Stimulated activated naive CD4-positive, alpha-beta T cell (primary cell): ENCODE data around the gene KMT2B.
A peak's percentile ranks its signal among the peaks of the same experiment; 100 is the strongest.
"Not testable (repeated sequence)": the region's sequence is repeated elsewhere in the genome, so short reads cannot be mapped to it uniquely, and the experiment has no call there.

Experiments
- DNase-seq, 6 experiments: peaks; one replicate each; lab custom pipeline; 2025; lab: John Stamatoyannopoulos, UW

Gene KMT2B, protein sequence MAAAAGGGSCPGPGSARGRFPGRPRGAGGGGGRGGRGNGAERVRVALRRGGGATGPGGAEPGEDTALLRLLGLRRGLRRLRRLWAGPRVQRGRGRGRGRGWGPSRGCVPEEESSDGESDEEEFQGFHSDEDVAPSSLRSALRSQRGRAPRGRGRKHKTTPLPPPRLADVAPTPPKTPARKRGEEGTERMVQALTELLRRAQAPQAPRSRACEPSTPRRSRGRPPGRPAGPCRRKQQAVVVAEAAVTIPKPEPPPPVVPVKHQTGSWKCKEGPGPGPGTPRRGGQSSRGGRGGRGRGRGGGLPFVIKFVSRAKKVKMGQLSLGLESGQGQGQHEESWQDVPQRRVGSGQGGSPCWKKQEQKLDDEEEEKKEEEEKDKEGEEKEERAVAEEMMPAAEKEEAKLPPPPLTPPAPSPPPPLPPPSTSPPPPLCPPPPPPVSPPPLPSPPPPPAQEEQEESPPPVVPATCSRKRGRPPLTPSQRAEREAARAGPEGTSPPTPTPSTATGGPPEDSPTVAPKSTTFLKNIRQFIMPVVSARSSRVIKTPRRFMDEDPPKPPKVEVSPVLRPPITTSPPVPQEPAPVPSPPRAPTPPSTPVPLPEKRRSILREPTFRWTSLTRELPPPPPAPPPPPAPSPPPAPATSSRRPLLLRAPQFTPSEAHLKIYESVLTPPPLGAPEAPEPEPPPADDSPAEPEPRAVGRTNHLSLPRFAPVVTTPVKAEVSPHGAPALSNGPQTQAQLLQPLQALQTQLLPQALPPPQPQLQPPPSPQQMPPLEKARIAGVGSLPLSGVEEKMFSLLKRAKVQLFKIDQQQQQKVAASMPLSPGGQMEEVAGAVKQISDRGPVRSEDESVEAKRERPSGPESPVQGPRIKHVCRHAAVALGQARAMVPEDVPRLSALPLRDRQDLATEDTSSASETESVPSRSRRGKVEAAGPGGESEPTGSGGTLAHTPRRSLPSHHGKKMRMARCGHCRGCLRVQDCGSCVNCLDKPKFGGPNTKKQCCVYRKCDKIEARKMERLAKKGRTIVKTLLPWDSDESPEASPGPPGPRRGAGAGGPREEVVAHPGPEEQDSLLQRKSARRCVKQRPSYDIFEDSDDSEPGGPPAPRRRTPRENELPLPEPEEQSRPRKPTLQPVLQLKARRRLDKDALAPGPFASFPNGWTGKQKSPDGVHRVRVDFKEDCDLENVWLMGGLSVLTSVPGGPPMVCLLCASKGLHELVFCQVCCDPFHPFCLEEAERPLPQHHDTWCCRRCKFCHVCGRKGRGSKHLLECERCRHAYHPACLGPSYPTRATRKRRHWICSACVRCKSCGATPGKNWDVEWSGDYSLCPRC (N-terminal part only)

DNA sequence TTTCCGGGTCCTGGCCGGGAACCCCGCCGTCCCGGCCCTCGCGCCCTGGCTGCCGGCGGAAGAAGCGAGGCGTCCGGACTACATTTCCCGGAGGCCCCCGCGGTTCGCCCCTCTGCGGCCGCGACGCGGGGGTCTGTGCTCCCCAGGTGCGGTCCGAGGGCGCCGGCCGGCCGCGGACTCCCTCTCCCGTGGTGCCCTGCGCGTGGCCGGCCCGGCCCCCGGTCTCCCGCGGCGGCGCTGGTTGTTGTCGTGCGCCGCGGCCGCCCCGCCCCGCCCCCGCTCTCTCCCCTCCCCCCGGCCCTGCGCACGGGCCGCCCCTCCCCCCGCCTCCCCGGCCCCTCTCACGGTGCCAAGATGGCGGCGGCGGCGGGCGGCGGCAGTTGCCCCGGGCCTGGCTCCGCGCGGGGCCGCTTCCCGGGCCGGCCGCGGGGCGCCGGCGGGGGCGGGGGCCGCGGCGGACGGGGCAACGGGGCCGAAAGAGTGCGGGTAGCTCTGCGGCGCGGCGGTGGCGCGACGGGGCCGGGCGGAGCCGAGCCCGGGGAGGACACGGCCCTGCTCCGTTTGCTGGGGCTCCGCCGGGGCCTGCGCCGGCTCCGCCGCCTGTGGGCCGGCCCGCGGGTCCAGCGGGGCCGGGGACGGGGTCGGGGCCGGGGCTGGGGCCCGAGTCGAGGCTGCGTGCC is at the start of gene KMT2B:
KMT2B (plus strand) TSS at position 339 of the 680 bp plus-strand sequence; CDS start at position 355, 16 bp downstream.
- DNase-seq: no peak

DNA sequence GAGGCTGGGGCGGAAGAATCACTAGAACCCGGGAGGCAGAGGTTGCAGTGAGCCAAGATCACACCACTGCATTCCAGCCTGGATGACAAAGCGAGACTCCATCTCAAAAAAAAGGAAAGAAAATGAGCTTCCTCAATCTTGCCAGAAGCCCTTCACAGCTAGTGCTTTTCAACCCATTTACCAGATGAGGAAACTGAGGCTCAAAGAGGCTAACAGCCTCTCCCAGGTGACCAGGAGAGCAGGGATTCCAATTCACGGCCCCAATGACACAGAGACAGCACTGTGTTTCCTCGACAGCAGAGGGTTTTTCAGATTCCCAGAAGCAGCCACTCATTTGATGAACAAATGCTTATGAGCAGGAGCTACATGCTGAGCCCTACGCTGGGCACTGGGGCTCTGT is 48.2 kb upstream of the KMT2B start:
- DNase-seq: no peak

DNA sequence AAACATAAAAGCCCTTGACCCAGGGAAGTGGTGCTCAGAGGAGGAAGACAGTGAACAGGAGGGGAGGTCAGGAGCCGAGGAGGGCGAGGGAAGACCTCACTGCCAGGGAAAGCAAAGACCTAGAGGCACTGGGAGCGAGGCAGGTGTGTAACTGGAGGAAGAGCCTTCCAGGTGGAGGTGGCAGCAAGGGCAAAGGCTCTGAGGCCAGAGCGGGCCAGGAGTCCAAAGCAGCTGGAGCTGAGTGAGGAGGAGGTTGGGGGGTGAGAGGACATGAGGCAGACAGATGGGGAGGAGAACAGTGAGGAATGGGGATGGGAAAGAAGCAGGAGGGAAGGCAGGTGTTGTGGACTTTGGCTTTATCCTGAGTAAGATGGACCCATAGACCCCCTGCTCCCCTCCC is 47.8 kb upstream of the KMT2B start:
- no peak for DNase-seq

DNA sequence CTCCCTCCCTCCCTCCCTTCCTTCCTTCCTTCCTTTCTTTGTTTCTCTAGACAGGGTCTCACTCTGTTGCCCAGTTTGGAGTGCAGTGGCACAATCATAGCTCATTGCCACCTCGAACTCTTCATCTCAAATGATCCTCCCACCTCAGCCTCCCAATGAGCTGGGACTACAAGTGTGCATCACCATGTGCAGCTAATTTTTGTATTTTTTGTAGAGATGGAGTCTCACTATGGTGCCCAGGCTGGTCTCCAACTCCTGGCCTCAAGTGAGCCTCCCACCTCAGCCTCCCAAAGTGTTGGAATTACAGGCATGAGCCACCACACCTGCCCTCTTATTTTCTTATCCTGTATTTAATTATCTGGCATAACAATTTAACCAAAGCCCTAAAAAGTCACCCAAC is 47.1 kb upstream of the KMT2B start:
- no peak for DNase-seq

DNA sequence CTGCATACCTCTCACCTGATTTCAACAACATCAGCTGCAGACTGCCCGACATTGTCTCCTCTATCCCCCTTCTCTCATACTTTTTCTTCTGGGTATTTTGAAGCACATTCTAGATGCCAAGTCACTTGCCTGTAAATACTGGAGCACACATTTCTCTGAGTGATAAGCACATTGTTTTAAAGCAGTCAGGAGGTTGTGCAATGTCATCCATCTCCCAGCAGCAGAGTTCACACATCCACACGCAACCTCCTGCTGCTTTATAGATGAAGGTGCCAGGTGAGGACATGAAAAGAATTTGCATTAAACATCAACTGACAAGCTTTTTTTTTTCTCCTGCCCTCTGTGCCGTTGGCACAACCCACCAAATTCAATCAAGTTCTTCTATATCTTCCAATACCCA is 46.0 kb upstream of the KMT2B start:
- no peak for DNase-seq

DNA sequence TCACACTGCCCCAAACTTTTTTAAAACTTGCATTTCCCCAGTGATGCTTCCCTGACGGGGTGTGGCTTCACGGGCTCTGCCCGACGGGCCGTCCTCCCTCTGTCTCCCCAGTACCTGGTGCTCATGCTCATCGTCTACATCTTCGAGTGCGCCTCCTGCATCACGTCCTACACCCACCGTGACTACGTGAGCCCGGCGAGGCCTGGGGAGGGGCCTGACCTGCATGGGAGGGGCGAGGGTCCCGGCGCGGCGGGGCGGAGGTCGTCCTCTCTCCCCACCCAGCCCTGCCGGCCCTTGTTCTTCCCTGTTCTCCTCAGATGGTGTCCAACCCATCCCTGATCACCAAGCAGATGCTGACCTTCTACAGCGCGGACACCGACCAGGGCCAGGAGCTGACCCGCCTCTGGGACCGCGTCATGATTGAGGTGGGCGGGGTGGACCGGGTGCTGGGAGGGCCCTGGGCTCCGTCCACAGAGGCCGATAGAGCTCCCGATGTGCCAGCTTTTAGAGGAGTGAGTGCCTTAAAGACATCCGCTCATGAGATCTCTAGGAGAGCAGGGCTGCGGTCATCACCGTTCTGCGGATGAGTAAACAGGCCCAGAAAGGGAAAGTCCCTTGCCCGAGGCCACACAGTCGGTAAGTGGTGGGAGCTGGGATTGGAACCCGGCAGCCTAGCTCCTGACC is 44.5 kb upstream of the KMT2B start:
- peak in 2 of 6 experiments; percentile 11 to 15 for DNase-seq

DNA sequence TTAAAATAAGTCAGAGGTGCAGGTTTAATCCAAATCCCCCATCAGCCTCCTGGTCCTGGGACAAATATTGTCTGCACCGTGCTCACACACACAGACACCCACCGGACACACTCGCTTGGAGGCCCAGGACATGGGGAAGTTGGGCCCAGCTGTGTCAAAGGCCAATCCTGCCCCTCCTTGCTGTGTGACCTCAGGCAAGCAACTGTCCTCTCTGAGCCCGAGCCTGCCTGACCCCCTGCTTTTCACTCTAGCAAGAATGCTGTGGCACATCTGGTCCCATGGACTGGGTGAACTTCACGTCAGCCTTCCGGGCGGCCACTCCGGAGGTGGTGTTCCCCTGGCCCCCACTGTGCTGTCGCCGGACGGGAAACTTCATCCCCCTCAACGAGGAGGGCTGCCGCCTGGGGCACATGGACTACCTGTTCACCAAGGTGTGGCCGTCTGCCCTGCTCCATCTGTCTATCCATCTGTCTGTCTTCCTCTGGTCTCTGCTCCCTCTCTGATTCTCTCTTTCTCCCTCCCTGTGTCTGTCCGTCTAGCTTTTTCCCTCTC is 42.1 kb upstream of the KMT2B start:
- no peak for DNase-seq

DNA sequence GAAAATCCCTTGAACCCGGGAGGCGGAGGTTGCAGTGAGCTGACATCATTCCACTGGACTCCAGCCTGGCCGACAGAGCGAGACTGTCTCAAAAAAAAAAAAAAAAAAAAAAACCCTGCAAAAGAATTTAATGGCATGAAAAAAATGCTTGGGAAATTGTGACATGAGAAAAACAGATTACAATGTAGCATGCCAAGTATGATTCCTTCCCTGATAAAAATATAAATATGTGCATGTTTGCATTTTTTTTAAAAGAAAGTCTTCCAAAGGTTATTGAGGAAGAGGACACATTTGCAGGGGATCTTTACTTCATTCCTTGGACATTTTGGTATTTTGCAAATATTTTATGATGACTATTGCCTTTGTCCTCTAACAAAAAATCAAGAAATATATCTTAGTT is 28.0 kb upstream of the KMT2B start:
- DNase-seq: no peak

DNA sequence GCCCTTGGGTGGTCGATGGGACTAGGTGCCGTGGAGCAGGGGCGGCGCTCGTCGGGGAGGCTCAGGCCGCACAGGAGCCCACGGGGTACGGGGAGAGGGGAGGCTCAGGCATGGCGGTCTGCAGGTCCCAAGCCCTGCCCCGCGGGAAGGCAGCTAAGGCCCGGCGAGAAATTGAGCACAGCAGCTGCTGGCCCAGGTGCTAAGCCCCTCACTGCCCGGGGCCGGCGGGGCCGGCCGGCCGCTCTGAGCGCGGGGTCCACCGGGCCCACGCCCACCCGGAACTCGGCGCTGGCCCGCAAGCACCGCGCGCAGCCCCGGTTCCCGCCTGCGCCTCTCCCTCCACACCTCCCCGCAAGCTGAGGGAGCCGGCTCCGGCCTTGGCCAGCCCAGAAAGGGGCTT is 26.7 kb upstream of the KMT2B start:
- not testable (repeated sequence) for DNase-seq

DNA sequence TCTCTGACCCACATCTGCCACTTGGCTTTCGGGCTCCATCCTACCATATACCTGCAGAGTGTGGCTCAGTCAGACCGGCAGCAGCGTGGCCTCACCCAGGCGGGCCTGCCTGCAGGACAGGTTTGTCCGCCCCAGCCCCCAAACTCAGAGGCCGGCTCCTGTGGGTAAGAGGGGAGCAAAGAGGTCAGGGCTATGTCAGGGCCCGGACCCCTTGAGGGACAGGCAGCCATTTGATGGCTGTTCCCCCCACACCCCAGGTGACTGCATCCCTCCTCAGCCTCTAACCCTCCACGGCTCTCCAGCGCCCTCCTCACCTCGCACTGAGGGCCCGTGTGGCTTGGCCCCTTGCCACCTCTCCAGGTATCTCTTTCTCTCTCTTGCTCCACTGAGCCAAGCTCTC is 25.8 kb upstream of the KMT2B start:
- no peak for DNase-seq

DNA sequence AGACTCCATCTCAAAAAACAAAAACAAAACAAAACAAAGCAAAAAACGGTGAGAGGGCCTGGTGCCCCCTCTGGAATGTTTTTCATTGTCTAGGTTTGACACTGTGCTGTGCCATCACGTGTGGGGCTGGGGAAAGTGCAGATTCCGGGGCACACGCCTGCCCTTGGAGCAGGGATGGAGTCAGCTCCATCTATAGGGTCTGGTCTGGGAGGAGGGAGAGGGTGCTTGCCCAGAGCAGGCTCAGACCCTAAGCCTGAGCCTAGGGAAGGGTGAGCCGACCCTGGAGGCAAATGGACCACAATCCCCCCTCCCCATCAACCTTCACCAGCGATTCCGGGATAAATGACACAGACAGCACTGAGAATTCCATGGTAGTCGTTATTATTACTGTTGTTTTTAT is 24.4 kb upstream of the KMT2B start:
- DNase-seq: no peak

DNA sequence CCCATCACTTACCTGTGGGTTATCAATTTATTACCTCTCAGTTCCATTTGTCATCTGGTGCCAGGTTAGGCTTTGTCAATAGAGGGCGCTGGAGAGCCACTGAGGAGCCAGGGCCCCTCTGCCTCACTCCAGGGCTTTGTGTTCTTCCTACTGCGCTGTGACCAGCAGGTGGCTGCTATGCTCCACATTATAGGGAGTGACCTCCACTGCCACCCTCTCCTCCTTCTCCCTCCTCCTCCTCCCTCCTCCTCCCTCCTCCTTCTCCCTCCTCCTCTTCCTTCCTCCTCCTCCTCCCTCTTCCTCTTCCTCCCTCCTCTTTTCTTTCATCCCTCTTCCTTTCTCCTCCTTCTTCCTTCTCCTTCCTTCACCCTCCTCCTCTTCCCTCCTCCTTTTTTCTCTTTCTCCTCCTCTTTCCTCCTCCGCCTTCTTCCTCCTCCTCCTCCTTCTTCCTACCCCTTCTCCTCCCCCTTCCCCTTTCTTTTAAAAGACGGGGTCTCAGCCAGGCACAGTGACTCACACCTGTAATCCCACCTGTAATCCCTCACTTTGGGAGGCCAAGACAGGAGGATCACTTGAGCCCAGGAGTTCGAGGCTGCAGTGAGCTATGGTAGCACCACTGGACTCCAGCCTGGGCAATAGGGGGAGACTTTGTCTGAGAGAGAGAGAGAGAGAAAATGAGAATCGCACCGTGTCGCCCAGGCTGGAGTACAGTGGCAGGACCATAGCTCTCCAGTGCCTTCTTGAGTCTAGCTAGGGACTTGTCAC is 23.8 kb upstream of the KMT2B start:
- DNase-seq: peak; percentile 70 to 90 (median 84)

DNA sequence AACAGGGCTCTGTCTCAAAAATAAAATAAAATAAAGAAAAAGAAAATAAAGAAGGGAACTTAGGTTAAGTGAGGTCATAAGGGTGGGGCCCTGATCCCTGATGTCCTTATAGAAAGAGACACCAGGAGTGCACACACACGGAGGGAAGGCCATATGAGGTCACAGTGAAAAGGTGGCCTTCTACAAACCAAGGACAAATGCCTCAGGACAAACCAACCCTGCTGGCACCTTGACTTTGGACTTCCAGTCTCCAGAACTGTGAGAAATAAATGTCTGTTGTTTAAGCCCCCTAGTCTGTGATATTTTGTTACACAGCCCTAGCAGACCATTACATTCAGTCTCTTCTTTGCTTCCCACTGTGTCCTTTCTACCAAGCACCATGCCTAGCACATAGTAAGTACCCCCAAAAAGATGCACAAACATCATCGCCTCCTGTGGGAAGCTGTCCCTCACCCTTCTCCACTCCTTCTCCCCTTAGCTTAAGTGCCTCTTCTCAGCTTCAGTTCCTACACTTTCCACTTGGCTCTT is 21.8 kb upstream of the KMT2B start:
- DNase-seq: no peak

DNA sequence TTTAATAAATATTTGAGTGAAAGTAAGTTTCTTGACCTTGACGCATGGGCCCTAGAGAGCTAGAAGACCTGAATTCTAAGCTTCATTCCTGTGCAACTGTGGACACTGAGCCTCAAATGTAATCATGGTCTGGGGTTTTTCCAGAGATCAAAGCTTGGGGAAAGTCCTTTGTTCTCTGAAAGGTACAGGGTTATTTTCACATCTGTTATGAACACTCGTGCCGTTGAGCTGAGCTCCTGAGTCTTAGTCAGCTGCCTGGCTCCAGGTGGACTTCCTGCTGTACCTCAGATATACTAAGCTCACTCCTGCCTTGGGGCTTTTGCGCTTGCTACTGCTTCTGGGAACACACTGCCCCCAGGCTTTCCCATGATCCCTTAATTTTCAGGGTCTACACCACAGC is 21.0 kb upstream of the KMT2B start:
- DNase-seq: no peak

DNA sequence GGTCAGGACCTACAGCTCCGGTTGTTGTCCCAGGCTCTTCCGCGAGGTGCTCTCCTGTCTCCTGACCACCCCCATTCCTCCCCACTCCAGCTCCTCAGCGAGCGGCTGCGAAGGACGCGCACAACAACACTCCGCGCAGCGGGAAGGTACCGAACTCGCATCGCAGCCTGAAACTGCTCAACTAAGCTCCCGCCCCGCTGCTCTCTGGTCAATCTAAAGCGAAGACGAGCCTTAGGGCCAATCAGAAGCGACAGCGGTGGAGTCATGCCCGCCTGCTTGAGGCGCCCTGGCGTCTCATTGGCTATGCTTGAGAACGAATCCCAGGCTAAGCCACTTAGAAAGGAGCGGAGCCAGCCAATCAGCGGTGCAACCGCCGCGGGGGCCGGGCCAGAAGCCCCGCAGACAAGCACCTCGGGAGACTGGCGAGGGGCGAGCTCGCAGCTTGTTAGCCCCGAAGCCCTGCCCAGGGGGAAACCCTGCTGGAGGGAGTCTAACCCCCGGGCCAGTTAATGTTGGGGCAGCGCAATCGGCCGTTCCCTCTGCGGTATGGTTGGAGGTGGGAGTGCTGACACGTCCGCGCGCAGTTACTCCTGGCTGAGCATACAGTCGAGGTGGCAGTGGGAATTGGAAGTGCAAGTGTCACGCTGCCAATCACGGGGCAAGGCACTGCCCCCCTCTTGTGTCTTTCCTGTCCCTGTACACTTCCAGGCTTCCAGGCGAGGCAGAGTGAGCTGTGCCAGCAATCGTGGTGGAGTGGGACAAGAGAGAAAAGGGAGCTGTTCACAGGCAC is 15.4 kb upstream of the KMT2B start:
- DNase-seq: peak; percentile 85 to 95 (median 89)

DNA sequence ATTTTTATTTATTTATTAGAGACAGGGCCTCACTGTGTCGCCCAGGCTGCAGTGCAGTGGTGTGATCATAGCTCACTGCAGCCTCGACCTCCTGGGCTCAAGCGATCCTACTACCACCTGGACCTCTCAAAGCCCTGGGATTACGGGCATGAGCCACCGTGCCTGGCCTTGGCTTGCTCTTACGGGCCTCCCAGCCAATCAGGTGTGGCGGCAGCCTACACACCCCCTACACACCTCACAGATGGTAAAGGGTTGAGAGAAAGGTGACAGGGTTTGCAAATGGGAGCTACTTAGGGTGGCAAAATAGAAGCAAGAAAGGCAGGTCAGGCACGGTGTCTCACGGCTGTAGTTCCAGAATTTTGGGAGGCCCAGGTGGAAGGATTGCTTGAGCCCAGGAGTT is 14.5 kb upstream of the KMT2B start:
- no peak for DNase-seq

DNA sequence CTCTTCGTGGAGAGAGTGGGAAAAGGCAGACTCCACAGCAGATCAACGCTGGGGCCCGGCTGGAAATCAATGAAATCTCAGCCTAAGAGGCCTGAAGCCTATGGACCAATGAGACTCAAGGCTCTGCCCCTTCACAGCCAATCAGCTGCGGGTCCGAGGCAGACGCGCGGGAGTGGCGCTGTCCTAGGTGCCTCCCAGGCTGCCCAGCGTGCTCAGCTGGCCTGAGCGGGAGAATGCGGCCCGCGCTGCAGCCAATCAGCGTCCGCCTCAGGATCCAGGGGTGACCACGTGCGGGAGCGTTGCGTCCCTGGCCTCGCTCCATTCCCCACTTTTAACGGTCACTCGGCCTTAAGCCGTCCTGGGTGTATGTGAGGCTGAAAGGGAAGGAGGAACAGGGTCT is 13.6 kb upstream of the KMT2B start, which contains the start of gene ZBTB32:
ZBTB32 (plus strand) TSS at position 341 of the 400 bp plus-strand sequence. CDS start 10,069 bp downstream, outside the sequence.
- no peak for DNase-seq

DNA sequence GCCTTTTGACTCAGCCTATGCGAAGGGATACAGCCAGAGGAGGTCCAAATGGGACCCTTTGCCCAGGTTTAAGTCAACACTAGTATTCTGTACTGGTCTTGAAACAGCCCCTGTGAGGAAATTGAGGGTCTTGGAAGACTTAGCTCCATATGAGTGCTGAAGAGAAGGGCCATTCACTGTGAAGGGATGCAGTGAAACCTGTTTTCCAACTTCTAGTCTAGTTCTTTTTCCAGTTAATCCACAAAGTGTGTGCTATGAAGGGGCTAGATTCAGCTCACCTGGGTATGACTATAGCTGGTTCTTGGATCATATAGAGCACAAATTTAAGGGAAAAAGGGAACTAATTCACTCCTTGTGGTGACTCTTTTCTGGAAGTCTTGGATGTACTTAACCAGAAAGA is 9.4 kb upstream of the KMT2B start:
- no peak for DNase-seq
